HG03159 (cell line): Measurements from ENCODE around the gene OR4S1.
A peak's percentile ranks its signal among the peaks of the same experiment; 100 is the strongest.
"Not testable (repeated sequence)": the region's sequence is repeated elsewhere in the genome, so short reads cannot be mapped to it uniquely, and the experiment has no call there.

ENCODE experiments used
- ATAC-seq: cut with Tn5 transposase; IDR thresholded peaks from one replicate; pipeline ENCODE4 v1.9.1; 2021; ENCODE audit warnings: mild to moderate bottlenecking, moderate library complexity; ENCODE audit not compliant: unreplicated experiment

The OR4S1 gene, protein sequence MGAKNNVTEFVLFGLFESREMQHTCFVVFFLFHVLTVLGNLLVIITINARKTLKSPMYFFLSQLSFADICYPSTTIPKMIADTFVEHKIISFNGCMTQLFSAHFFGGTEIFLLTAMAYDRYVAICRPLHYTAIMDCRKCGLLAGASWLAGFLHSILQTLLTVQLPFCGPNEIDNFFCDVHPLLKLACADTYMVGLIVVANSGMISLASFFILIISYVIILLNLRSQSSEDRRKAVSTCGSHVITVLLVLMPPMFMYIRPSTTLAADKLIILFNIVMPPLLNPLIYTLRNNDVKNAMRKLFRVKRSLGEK

DNA sequence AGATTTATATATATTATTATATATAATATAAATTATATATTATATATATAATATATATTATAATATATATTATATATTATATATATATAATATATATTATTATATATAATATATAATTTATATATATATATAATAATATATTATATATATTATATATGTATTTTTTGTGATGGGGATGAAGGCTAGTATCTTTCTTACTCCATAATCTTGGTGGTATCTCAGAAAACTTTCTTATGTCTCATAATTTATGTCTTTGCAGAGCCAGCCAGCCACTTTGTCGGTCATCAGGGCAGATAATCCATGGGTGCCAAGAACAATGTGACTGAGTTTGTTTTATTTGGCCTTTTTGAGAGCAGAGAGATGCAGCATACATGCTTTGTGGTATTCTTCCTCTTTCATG is at the start of gene OR4S1:
Gene OR4S1 (plus strand): TSS at position 301 of the 400 bp plus-strand sequence. CDS start 0 bp downstream, at position 301.
- ATAC-seq, result no peak

DNA sequence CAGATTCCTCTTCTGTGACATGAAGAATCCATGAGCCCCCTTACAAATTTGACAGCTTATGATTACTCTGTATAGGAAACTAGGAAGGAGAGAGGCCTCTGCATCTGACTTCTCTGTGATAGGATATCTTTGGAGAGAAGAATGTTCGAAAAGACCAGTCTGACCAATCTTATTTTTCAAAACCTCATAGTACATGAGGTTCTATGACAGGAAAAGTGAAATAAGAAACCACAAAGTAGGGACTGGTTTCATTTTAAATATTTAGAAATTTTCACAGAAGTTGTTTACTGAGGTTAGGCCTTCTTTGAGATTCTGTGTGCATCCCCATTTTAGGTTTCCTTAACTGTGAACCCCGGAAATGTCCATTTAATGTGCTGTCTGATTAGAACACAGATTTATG is 44.4 kb upstream of the OR4S1 start:
- no peak for ATAC-seq

DNA sequence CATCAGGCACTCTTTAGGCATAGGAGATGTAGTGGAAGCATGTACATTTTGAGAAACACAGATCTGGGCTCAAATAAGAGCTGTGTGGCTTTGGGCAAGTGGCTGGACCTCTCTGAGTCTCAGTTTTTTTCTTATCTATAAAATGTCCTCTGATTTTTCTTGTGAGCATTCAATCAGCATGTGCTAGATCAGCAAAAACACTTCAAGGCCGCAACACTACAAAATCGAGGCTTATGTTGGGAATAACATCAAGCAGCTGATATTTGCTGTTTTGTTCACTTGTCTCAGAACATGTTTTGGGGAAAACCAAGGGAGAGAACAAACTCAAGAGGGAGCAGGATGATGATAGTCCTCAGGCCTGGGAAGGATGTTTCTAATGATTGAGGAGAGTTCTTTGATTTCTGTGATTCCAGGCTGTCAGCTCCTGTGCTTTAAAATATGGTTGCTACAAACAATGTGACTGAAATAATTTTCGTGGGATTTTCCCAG is 42.6 kb upstream of the OR4S1 start, which contains the start of gene OR4X1:
Gene OR4X1 (plus strand): TSS at position 439 of the 489 bp plus-strand sequence. CDS start 0 bp downstream, at position 439.
- ATAC-seq, result no peak

DNA sequence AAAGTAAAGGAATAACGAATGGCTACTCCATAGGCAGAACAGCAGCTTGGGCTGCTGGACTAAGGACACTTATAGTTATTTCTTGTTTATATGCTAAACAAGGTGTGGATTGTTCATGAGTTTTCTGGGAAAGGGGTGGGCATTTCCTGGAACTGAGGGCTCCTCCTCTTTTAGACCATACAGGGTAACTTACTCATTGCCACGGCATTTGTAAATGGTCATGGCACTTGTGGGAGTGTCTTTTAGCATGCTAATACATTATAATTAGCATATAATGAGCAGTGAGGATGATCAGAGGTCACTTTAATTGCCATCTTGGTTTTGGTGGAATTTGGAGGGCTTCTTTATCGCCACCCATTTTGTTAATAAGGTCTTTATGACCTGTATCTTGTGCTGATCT is 35.4 kb upstream of the OR4S1 start:
- no peak for ATAC-seq

DNA sequence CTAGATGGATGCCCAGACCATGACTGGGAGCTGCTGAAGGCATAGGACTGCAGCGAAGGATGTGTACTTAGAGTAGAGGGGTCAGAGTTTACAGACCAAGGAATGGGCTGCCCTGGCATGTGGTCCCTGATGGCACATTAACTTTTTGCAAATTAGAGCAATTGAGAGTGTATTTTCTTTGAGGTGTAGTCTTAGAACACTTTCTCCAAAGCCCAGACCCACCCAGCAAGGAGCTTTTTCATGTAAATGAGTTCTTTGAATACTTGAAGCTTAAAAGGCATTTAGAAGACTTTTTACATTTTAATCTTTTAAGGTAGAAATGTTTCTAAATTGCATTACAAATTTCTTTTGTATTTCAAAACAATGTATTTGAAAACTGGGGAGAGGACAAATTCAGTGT is 33.4 kb upstream of the OR4S1 start:
- ATAC-seq, result no peak

- ATAC-seq, result peak; percentile 95
Observed at GRCh38 chr11:48307760-48308386, 1.9 kb downstream of the OR4S1 start.

GRCh38 chr11:48313590-48313989 is 7.6 kb downstream of the OR4S1 start:
- ATAC-seq, result not testable (repeated sequence)

- ATAC-seq, result not testable (repeated sequence)
Observed at GRCh38 chr11:48319813-48320212, 13.8 kb downstream of the OR4S1 start.

DNA sequence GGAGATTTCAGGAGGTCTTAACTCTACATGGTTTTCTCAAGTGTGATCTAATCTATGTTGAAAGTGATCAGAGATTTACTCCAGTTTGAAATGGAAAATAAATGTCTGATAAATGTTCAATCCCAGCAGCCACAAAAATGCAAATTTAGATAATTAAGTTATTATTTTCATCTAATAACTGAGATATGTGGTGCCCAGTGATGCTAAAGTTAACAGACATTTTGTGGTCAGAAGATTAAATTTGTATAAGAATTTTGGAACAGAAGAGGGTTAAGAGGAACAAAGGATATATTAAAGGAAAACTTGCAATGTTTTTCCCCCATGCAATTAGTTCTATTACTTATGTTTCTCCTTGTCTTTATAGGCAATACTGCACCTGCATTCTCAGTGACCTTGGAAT is 18.6 kb downstream of the OR4S1 start, which contains the start of gene OR4C3:
Gene OR4C3 (plus strand): TSS at position 301 of the 400 bp plus-strand sequence. CDS start 102 bp downstream, outside the sequence.
- ATAC-seq, result not testable (repeated sequence)

DNA sequence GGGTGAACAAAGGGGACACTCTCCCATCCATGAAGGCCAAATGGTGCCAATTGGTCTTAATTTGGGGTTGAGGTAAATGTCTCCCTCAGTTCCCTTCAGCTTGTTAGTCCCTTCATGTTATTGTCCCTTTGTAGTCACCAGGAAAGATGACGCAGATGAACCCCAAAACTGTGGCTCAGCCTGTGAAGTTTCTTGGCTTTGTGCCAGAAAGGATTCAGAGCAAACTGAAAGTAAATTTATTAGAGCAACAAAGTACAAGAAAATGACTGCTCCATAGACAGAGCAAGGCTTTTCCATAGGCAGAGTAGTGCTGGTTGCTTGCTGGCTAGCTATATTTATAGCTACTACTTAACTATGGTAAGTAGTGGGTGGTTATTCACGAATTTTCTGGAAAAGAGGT is 35.4 kb downstream of the OR4S1 start:
- no peak for ATAC-seq

- not testable (repeated sequence) for ATAC-seq
Observed at GRCh38 chr11:48342505-48342904, 36.5 kb downstream of the OR4S1 start.

- not testable (repeated sequence) for ATAC-seq
Observed at GRCh38 chr11:48346286-48346685, 40.3 kb downstream of the OR4S1 start.

DNA sequence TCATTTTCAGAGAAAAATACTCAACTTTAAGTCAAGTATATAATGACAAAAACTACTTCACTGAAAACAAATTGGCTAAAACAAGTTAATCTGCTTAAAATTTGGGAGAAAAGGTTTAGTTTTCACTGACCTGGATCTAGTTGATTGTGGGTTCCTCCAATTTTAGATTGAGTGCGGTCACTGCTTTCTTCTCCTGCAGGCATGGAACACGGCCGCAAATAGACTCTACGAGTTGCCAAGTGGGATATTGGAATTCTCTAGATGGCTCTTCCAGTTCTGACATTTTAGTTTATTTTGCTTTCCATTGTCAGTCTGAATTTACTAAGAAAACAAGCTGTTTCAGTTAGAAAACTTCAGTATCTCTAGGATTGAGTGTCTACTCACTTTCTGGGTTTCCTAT is 48.0 kb downstream of the OR4S1 start:
- no peak for ATAC-seq

GRCh38 chr11:48354677-48355076 is 48.7 kb downstream of the OR4S1 start:
- no peak for ATAC-seq
